Ovary (tissue), 3 donors: ENCODE measurements around the gene WDR86.

Experiments
- EP300 ChIP-seq: sonication (generic); formaldehyde crosslinking; IDR thresholded peaks from one replicate; pipeline ENCODE4 v1.6.1; 2017; ENCODE audit warnings: antibody characterized with exemption
- POLR2A ChIP-seq: fragments of 450-650 bp; IDR thresholded peaks from one replicate; pipeline ENCODE4 v1.6.1; 2017; ENCODE audit warnings: antibody characterized with exemption, mild to moderate bottlenecking, moderate library complexity
- TF ChIP-seq, protein P1 (sequence below), 3 donors: fragments of 450-650 bp in 2 of 3; fragments of 200-600 bp in 1 of 3; IDR thresholded peaks; one replicate each; pipeline versions ENCODE4 v1.5.1 to v1.8.0; 2016 to 2022; ENCODE audit warnings: antibody characterized with exemption in 3 of 3, mild to moderate bottlenecking in 1 of 3
- donor health status: DM: no; HTN: no; CAD: no.

- no peak for TF ChIP-seq EP300
- TF ChIP-seq POLR2A, result no peak
- TF ChIP-seq, protein P1, sequence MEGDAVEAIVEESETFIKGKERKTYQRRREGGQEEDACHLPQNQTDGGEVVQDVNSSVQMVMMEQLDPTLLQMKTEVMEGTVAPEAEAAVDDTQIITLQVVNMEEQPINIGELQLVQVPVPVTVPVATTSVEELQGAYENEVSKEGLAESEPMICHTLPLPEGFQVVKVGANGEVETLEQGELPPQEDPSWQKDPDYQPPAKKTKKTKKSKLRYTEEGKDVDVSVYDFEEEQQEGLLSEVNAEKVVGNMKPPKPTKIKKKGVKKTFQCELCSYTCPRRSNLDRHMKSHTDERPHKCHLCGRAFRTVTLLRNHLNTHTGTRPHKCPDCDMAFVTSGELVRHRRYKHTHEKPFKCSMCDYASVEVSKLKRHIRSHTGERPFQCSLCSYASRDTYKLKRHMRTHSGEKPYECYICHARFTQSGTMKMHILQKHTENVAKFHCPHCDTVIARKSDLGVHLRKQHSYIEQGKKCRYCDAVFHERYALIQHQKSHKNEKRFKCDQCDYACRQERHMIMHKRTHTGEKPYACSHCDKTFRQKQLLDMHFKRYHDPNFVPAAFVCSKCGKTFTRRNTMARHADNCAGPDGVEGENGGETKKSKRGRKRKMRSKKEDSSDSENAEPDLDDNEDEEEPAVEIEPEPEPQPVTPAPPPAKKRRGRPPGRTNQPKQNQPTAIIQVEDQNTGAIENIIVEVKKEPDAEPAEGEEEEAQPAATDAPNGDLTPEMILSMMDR (IDR thresholded peaks at IDR 0.05), result no peak
Measured at GRCh38 chr7:151420144-151420543, 10.3 kb upstream of the WDR86 start.
